ENCODE measurements around the gene CRELD2.

CRELD2 gene

DNA sequence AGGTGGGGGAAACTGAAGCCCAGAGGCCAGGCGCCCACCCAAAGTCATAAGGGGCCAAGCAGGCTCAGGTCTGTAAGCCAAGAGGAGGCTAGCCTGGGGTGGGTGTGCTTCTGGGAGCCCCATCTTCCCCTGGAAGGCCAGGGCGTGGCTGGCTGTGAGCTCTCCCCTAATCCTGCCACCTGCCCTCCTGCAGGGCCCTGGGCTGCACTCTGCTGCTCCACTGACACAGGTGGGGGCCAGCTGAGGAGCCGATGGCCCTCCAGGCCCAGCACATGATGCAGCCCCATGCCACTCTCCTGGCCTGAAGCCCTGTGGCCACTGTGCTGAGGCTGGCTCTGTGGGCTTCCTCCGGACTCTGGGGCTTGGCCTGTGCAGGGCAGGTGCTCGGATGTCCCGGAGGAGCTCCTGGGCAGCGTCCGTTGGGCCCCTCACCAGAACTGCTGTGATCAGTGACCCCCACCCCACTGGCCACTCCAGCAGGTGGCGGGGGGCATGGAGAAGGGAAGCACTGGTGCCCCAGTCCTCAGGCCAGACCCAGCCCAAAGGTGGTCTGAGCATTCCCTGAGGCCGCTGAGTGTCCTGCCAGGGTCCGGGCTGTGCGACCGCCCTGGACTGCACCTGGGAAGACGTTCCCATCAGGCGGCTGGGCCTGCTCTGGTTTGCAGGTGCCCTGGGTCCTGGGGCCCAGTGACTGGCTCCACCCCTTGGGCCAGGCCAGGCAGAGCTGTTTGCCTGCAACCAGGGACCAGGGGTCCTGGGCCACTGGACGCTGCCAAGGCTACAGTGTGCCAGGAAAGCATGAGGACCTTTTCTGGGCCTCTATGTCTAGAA lies 50.6 kb downstream of the CRELD2 start:
- TF ChIP-seq, protein P1, sequence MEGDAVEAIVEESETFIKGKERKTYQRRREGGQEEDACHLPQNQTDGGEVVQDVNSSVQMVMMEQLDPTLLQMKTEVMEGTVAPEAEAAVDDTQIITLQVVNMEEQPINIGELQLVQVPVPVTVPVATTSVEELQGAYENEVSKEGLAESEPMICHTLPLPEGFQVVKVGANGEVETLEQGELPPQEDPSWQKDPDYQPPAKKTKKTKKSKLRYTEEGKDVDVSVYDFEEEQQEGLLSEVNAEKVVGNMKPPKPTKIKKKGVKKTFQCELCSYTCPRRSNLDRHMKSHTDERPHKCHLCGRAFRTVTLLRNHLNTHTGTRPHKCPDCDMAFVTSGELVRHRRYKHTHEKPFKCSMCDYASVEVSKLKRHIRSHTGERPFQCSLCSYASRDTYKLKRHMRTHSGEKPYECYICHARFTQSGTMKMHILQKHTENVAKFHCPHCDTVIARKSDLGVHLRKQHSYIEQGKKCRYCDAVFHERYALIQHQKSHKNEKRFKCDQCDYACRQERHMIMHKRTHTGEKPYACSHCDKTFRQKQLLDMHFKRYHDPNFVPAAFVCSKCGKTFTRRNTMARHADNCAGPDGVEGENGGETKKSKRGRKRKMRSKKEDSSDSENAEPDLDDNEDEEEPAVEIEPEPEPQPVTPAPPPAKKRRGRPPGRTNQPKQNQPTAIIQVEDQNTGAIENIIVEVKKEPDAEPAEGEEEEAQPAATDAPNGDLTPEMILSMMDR (IDR thresholded peaks at IDR 0.05; ENCODE audit: insufficient read depth, low read length, poor library complexity, severe bottlenecking) = no peak
- H3K27me3 ChIP-seq (replicated peaks; ENCODE audit: control insufficient read depth, insufficient read depth, low read length) = no peaks in the 10 kb centered on the region
- no peak overlapping the region for H3K4me3 ChIP-seq (replicated peaks; ENCODE audit: low read depth, low read length)
- H3K36me3 ChIP-seq (ENCODE audit: control insufficient read depth, insufficient read depth, low read length) = peaks cover 5% of the 10 kb centered on the region
- peak; percentile 20 for DNase-seq (ENCODE audit: extremely low read depth, insufficient read length)

- peak; percentile 33 for DNase-seq (ENCODE audit: extremely low read depth, insufficient read length)
- no peak overlapping the region for H3K4me3 ChIP-seq (replicated peaks; ENCODE audit: low read depth, low read length)
- TF ChIP-seq, protein P1 (IDR thresholded peaks at IDR 0.05; ENCODE audit: insufficient read depth, low read length, poor library complexity, severe bottlenecking) = no peak
- H3K27me3 ChIP-seq (replicated peaks; ENCODE audit: control insufficient read depth, insufficient read depth, low read length) = no peaks in the 10 kb centered on the region
- H3K36me3 ChIP-seq (ENCODE audit: control insufficient read depth, insufficient read depth, low read length) = no peaks in the 10 kb centered on the region; the same call in 1 of the 2 replicates
Observed at GRCh38 chr22:49969751-49970527, 51.5 kb downstream of the CRELD2 start.

DNA sequence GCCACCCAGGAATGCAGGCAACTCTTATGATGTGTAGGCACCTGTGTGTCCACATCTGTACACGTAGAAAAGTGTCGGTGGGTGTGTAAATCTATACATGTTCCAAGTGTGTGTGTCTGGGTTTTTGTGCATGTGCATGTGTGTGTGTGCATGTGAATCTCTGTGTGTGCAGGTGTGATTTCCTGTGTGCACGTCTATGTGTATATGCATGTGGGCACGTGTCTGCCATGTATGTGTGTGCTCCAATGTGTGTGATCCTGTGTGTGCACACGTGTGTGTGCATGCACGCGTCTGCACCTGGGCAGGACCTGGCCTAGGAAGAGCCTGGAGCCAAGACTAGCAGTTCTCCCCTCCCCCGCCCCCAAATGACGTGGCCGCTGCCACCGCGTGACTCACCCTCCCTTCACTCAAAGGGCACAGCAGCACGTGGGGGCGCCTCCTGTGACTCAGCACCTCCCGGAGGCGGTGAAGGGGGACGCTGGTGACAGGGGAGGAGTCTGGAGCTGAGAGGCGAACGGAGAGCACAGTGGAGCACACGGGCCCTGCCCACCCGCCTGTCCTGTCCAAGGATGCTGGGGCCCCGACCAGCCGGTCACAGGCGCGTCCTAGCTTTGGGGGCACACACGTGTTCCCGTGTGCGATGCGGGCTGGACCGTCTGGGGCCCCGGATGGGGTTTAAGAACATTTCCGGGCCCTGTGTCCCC lies 52.2 kb downstream of the CRELD2 start:
- Histone ChIP-seq H3K27me3 (replicated peaks; ENCODE audit: control insufficient read depth, insufficient read depth, low read length) (no peaks in the 10 kb centered on the region), H3K4me3 (replicated peaks; ENCODE audit: low read depth, low read length) (peak overlapping the region; percentile 62), H3K36me3 (ENCODE audit: control insufficient read depth, insufficient read depth, low read length) (no peaks in the 10 kb centered on the region)
- peak; percentile 95 for DNase-seq (ENCODE audit: extremely low read depth, insufficient read length)
- TF ChIP-seq, protein P1 (IDR thresholded peaks at IDR 0.05; ENCODE audit: insufficient read depth, low read length, poor library complexity, severe bottlenecking) = peak; percentile 4

DNA sequence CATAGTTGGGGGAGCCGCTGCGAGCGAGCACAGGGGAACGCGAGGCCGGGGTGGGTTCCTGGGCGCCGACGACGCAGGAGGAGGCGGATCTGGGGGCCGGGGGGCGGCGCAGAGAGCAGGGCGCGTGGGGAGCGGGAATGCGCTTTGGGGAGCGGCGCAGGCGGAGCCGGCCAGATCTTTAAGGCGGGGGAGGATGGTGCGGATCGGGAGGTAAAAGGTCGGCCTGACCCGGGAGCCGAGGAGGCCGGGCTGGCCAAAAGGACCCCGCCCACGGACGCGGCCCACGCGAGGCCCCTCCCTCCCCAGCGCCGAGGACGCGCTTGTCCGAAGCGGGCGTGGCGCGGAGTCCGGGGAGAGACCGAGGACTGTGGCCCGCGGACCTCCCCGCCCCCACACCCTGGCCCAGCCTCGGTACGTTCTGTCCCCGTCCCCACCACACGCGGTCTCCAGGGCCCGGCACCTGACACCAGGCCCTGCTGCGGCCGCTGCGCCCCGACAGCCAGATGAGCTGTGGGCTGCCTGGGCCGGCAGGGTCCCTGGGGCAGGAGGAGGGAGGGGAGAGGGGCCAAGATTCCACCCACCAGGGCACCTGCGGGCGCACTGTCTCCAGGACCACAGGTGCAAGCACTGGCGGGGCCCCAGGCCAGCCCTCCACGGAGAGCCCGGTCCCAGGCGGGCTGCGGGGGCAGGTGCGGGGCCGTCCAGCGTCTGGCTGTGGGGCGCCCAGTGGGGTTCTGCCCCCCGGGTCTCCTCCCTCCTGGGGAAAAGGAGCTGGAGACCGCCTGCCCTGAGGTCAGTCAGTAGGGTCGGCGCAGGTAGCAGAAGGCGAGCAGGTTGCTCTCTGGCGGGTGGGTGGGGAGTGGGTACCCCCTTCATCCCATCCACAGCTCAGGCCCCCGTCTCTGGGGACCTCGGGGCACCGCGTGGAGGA lies 53.1 kb downstream of the CRELD2 start:
- Histone ChIP-seq H3K36me3 (ENCODE audit: control insufficient read depth, insufficient read depth, low read length) (no peaks in the 10 kb centered on the region), H3K27me3 (replicated peaks; ENCODE audit: control insufficient read depth, insufficient read depth, low read length) (no peaks in the 10 kb centered on the region), H3K4me3 (replicated peaks; ENCODE audit: low read depth, low read length) (peak overlapping the region; percentile 62)
- TF ChIP-seq, protein P1 (IDR thresholded peaks at IDR 0.05; ENCODE audit: insufficient read depth, low read length, poor library complexity, severe bottlenecking) = no peak
- DNase-seq (ENCODE audit: extremely low read depth, insufficient read length) = no peak

Data from GM06990 (cell line).